Kidney glomerular epithelial cell (primary cell): ENCODE measurements around the gene IQUB.
"Not testable (repeated sequence)": the region's sequence is repeated elsewhere in the genome, so short reads cannot be mapped to it uniquely, and the experiment has no call there.

ENCODE experiments used
- DNase-seq: peaks from one replicate; lab custom pipeline; 2025; lab: John Stamatoyannopoulos, UW

Gene IQUB

DNA sequence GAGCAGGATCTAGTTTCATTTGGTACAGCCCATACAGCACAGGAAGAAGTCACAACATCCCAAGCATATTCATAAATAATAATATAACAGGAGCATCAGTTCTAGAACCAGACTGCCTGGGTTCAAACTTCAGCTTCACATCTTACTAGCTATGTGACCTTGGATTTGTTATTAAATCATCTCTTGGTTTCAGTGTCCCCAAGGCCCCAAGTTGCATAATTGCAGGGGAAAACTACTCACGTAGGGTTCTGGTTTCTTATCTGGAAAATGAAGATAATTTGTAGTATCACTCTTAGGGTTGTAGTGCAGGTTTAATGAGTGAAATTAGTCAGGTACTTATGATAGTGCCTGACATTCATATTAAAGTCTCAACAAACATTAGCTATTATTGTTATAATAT, 5.5 kb upstream of the IQUB start:
- DNase-seq: no peak

DNA sequence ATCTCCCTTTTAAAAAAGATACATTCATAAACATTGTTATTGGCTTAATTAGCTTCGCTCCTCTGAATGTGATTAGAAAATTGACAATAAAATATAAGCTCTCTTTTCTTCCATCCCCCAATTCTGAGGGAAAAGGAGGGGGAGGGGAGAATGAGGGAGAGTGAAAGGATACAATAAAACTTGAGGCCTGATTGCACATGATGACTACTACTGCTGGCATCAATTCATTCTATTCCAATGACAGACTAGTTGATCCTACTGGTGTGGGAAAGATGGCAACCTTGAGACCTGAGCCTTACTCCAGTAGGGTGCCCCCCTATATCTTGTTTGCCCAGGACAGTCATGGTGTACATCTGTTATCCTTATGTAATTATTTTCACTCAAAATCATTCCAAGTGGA, 4.5 kb upstream of the IQUB start:
- peak; percentile 11 for DNase-seq

DNA sequence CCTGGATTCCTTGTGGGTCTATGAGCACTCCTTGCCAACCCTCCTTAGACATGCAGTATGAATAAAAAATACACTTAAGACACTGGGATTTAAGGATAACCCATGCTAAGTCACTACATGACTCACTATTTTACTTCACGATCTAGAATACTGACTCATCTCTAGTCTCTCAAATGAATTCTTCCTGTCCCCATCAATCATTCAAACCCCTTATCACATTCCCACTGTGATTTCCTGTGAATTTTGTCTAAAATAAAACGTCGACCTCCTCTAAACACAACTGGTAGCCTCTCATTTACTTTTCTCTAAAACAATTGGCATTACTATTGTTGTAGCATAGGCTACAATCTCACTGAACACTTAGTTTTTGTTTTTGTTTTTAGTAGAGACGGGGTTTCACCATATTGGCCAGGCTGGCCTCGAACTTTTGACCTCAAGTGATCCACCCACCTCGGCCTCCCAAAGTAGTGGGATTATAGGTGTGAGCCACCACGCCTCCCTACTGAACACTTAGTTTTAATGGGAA, 3.9 kb upstream of the IQUB start:
- peak; percentile 77 for DNase-seq

- peak; percentile 10 for DNase-seq
These were observed 2.7 kb upstream of the IQUB start for GRCh38 chr7:123537026-123537642.

DNA sequence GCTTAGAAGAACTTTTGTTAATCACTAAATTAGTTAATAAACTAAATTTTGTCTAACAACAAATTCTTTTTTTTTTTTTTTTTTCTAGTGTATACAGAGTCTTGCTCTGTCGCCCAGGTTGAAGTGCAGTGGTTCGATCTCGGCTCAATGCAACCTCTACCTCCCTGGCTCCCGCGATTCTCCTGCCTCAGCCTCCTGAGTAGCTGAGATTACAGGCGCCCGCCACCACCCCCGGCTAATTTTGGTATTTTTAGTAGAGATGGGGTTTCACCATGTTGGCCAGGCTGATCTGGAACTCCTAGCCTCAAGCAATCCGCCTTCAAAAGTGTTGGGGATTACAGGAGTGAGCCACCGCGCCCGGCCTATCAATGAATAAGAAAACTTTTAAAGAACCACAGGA, 1.1 kb upstream of the IQUB start:
- no peak for DNase-seq

- peak; percentile 68 for DNase-seq
These were observed 439 bp downstream of the IQUB start for GRCh38 chr7:123533929-123534382.

DNA sequence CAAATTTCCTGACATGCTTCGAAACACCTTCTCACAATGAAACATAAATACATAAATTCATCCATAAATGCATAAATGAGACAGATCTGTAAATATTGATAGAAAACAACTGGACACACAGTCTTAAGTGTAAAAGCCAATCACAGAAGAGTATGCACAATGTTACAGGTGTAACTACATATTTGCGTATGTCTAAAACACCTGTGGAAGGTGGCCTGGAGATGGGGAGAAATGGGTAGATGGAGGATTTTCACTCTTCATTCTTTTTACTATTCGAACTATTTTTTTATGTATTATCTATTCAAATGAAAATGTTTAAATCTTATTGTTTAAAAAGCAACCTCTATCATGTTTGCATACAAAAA, 860 bp downstream of the IQUB start:
- no peak for DNase-seq

- peak; percentile 15 for DNase-seq
These were observed 1.4 kb downstream of the IQUB start for GRCh38 chr7:123532788-123533552.

GRCh38 chr7:123532343-123532742, 2.1 kb downstream of the IQUB start:
- DNase-seq: not testable (repeated sequence)

GRCh38 chr7:123530035-123530591, 4.3 kb downstream of the IQUB start:
- DNase-seq: not testable (repeated sequence)

- no peak for DNase-seq
These were observed 6.1 kb downstream of the IQUB start for GRCh38 chr7:123528265-123528664.

DNA sequence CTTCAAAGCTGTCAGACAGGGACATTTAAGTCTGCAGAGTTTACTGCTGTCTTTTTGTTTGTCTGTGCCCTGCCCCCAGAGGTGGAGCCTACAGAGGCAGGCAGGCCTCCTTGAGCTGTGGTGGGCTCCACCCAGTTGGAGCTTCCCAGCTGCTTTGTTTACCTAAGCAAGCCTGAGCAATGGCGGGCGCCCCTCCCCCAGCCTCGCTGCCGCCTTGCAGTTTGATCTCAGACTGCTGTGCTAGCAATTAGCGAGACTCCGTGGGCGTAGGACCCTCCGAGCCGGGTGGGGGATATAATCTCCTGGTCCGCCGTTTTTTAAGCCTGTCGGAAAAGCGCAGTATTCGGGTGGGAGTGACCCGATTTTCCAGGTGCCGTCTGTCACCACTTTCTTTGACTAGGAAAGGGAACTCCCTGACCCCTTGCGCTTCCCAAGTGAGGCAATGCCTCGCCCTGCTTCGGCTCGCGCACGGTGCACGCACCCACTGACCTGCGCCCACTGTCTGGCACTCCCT, 6.6 kb downstream of the IQUB start:
- not testable (repeated sequence) for DNase-seq

- not testable (repeated sequence) for DNase-seq
These were observed 7.9 kb downstream of the IQUB start for GRCh38 chr7:123526533-123526932.

GRCh38 chr7:123522066-123522465, 12.3 kb downstream of the IQUB start:
- DNase-seq: peak; percentile 84

- no peak for DNase-seq
These were observed 29.2 kb downstream of the IQUB start for GRCh38 chr7:123505221-123505620.

- no peak for DNase-seq
These were observed 32.2 kb downstream of the IQUB start for GRCh38 chr7:123502201-123502600.

DNA sequence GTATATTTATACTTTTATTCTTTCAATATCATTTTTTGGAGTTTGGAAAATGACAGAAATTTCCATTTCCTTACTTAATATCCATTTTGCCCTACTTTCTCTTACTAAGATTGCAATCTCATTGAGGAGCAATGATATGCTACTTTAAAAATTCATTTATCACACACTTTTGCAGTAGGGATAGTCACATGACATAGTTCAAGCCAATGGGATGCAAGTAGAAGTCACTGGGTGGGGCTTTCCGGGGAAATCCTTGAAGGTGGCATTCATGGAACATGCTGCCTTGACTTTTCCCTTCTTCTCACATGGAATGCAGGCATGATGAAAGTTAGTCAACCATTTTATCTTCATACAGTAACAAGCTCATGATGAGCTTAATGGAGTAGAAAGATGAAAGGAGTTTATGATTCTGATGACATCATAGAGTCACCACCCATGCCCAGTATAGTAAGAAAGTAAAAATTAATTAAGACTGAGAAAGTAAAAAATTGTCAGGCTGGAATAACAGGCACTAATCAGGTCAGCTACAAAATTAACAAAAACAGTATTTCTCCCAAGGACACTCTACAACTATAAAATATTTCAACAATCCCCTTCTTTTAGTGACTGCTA, 33.4 kb downstream of the IQUB start:
- DNase-seq: peak; percentile 32

GRCh38 chr7:123499211-123499970, 35.0 kb downstream of the IQUB start:
- no peak for DNase-seq

- DNase-seq: no peak
These were observed 35.8 kb downstream of the IQUB start for GRCh38 chr7:123498601-123499000.

DNA sequence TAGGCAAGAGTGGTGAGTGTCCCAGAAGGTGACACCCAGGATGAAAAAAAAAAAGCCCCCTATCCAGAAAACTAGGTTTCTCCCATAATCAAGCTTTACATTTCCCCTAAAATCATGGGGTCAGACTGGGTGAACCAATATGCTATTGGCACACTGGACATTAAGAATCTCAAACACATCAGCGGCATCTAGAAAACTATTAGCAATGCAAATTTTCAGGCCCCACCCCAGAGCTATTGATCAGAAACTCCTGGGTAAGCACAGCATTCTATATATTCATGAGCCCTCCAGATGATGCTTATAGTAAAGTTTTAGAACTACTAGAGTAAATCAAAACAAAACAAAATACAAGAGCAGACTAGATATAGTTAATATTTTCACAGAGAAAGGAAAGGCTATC, 36.4 kb downstream of the IQUB start:
- DNase-seq: no peak

DNA sequence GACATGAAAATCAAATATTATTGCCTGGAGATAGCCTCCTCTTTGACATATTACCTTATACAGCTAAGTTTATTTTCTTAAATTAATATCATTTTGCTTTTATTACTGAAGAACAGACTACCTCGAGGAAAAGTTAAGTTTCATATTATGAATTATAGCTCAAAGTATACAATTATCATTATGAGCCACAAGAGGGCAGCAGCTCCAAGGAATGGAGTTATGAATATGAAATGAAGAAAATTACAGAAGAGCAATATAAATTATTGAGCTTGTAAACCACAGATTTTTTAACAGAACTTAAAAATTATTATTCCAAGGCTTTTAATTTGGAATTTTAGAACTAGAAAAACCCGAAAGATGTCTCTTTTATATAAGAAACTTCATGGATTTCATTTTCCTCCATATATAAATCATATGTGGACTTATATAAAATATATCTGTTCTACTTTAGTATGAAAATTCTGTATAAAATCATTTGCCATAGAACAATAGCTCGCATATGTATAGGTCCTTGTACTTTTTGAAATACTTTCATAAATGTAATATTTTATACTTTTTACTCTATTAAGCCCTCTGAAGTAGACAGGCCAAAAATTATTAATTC, 40.1 kb downstream of the IQUB start:
- DNase-seq: peak; percentile 62
